GM19043 (cell line): ENCODE data around the gene MAST4.
"Not testable (repeated sequence)": the region's sequence is repeated elsewhere in the genome, so short reads cannot be mapped to it uniquely, and the experiment has no call there.

ENCODE experiments used
- ATAC-seq: cut with Tn5 transposase; IDR thresholded peaks from one replicate; pipeline ENCODE4 v1.9.1; 2021; ENCODE audit warnings: low read depth; ENCODE audit not compliant: unreplicated experiment

MAST4 gene

DNA sequence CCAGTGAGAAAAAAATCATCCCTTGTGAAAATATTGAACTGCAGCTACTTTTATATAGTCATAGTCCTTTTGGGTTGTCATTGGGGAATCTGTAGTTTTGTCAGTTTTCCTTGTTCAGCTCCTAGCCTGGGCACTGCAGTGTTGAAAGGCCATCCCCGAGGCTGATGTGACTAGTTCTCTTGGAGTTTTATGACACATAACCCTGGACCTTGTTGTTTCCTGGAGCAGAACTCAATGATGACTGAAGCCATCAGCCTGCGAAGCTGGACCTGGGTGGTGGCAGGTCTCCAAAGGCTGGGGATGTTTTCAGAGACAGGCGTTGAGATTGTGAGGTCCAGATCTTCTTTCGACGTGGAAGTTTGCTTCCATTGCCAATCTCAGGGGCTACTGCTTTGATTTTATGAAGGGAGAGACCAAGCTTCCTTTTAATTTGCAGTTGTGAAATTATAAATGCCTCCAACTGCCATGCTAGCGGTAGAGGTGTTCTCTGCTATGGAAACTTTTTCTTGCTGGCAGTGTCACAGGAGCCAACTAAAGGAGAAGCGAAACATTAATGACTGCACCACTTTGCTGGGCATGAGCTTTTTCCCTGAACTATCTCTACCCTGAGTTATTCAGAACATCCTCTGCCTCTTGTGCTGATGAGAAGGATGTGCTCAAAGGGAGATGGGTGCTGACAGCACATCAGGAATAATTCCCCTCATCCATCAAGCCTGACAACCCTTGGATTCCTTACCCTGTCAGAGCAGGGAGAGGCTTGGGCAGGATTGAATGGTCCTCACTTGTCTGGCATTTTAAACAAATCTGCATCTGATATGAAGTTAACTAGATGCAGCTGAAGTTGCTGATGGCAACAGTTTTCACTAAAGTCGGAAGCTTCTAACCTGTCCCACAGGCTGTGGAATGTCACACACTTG, 209.6 kb downstream of the MAST4 start:
- no peak for ATAC-seq

- no peak for ATAC-seq
Observed at GRCh38 chr5:66807743-66808142, 211.6 kb downstream of the MAST4 start.

DNA sequence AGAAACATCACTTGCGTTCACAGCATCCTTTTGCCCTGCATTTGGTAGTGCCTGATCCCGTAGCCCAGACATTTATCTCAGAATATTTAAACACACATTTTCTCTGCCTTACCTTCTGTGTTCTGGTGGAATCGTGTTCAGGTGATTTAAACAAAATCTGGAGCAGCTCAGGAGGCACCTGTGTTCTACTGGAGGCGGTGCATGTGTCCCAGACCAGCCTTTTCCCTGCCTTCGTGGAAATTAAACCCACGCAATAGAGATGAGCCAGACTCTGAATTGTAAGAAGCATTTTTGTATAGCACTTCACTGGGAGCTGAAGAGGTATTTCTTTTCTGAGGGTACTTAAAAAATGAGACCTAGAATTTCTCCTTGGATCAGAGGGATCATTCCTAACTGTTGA, 212.5 kb downstream of the MAST4 start:
- ATAC-seq, result no peak

DNA sequence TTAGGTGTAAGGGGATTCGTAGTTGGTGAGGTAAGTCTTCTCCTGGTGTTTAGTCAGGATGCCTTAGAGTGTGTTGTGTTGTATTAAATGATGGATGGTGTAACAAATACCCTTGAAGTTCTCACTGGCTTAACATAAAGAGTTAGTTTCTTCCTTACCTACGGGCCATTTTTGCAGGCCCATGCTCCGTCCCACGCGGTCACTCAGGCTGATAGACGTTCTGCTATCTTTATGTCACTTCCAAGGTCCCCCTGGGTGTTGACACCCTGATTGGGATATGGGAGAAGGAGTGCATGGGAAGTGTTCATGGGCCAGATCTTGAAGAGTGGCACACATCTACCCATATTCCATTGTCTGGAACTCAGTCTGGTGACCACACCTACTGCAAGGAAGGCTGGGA, 214.0 kb downstream of the MAST4 start:
- no peak for ATAC-seq

GRCh38 chr5:66810848-66811261, 214.7 kb downstream of the MAST4 start:
- no peak for ATAC-seq

DNA sequence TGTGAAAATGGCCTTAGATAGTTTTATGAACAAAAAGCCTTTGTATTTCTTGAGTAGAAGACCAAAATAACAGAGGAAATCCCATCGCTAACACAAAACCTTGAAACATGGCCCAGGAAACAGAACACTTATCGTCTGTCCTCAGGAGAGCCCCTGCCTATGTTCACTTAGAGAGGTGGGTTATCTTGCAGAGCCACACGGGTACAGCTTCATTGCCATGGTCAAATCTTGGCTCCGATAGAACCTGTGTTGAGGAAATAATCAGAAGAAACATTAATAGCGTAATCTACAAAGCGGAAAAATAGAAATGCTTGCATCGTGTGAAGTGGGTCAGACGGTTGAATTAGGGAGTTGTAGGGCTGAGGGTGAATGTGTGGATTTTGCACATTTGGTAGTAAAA, 216.1 kb downstream of the MAST4 start:
- no peak for ATAC-seq

- no peak for ATAC-seq
Observed at GRCh38 chr5:66813306-66813705, 217.1 kb downstream of the MAST4 start.

- no peak for ATAC-seq
Observed at GRCh38 chr5:66814146-66814991, 218.2 kb downstream of the MAST4 start.

GRCh38 chr5:66818304-66818934, 222.2 kb downstream of the MAST4 start:
- no peak for ATAC-seq

DNA sequence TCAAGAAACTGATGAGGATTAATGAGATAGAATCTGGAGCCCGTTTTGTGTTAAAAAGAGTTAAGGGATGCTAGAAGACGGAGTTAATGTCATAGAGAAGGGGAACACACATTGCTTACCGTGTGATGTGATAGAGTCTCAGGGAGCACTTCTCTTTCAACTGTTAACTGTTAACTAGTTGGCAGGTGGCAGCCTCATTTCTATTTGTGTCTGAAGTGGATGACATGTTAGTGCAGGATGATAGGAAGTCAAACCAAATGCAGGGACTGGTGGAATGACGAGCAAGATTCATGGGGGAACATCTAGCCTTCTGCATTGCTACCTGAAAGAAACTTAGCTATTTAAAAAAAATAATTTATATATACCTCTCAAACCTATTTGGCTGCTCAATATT, 222.7 kb downstream of the MAST4 start:
- ATAC-seq, result no peak

DNA sequence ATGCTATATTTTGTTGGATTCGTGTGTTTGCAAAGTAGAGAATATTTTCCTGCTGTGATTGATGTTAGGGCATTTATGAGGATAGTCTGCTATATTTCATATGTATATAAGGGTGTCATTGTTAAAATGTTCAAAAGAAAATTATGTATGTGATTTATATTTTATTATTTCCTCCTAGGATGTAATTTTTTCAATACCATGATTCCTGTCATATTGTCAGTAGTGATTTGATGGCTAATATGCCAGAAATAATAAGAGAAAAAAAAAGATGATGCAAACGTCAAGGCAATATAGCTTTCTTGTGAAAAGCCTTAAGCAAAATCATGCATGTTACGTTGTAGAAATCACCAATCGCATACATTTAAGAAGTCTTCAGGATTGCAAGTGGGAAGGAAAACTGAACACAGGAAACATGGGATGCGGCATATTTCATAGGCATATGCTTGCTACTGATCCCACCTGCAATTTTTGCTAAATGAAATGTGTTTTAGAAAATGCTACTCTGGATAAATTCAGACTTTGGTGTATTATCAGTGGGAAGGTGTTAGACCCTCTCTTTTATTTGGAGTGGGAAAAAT, 224.5 kb downstream of the MAST4 start:
- ATAC-seq, result no peak

- ATAC-seq, result no peak
Observed at GRCh38 chr5:66821688-66822429, 225.7 kb downstream of the MAST4 start.

DNA sequence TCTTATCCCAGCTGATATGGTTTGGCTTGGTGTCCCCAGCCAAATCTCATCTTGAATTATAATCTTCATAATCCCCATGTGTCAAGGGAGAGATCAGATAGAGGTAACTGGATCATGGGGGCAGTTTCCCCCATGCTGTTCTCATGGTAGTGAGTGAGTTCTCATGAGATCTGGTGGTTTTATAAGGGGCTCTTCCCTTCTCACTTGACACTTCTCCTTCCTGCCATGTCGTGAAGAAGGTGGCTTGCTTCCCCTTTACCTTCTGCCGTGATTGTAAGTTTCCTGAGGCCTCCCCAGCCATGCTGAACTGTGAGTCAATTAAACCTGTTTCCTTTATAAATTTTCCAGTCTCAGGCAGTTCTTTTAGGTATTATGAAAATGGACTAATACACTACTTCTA, 226.7 kb downstream of the MAST4 start:
- ATAC-seq, result not testable (repeated sequence)

DNA sequence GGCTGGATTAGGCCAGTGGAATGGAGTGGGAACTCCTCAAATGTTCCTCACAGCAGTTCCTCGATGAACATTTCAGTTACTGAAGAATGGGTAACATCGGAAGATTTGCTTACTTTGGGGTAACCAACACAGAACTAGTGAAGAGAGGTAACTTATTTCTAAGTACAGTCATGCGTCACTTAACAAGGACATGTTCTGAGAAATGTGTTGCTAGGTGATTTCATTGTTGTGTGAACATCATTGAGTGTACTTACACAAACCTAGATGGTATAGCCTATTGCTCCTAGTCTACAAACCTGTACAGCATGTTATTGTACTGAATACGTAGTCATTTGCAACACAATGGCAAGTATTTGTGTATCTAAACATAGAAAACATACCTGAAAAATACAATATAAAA, 228.3 kb downstream of the MAST4 start:
- ATAC-seq, result no peak

DNA sequence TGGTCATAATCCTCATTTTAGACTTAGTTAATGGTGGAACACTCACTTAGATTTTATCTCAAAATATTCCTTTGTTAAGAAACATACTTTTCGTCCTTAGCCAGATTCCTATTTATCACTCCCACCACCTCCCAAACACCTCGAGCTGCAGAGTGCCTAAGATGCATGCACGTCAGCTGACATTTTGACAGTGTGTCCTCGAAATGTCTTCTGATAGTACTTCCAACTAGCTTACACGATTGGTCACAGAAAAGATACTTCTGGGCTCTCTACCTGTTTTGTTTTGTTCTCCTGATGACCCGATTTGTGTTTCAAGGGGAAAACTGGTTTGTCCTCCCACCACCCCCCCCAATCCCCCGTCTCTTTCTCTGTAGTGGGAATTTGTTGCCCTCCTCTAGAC, 230.1 kb downstream of the MAST4 start:
- no peak for ATAC-seq

DNA sequence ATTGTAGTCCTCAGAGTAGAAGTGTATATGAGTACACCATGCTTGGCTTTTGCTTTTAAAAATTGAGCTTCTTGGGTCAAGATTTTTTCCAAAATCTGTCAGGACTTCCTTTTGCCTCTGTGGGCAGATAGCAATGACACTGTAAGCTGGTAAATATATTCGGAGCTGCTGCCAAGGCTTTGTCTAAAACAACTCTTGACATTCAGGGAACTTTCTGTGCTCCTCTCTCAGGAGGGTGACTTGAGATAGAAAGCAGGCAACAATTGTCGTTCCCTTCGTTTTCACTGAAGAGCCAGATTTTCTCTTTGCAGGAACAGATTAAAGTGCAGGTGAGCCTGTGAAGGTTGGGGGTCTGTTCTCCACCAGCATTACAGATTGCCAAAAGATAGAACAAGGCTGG, 230.5 kb downstream of the MAST4 start:
- no peak for ATAC-seq

DNA sequence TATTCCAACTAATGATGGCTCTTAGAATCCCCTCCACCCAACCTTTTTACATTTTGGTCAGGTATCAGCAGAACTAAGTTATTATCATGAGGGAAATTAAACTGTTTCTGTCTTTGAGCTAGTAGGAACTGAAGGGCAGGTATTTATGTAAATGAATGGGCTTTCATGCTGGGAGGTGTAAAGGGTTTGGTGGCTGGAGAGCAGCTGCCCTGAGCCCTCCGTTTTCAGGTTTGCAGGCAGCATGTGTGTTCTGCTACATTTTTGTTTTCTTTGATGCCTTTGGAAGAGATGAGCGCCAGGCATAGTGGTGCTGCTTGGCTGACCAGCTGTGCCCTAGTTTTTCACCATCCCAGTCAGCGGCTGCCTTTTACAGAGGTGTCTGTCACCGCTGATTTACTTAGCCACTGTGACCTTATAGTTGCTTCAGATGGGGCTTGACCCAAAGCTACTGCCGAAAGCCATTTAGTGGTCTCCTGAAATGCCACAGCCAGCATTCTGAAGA, 231.9 kb downstream of the MAST4 start:
- ATAC-seq, result no peak

- ATAC-seq, result no peak
Observed at GRCh38 chr5:66828548-66829357, 232.6 kb downstream of the MAST4 start.

GRCh38 chr5:66829358-66829674, 233.1 kb downstream of the MAST4 start:
- ATAC-seq, result no peak
